GM12892 (cell line): Measurements from ENCODE around the gene FFAR2.
"Not testable (repeated sequence)": the region's sequence is repeated elsewhere in the genome, so short reads cannot be mapped to it uniquely, and the experiment has no call there.

Experiments used
- DNase-seq: peaks from one replicate; pipeline ENCODE4 v3.0.0; 2011; ENCODE audit not compliant: insufficient read length
- FAIRE-seq: peaks from 2 replicates; lab custom pipeline; 2011; peaks lifted over from hg19 to GRCh38; lab: Jason Lieb, UNC
- POLR2A ChIP-seq: IDR thresholded peaks from 2 replicates; pipeline ENCODE4 v1.6.1; 2011; ENCODE audit warnings: low read depth, low read length, control low read depth
- POLR2AphosphoS5 ChIP-seq: IDR thresholded peaks from 2 replicates; pipeline ENCODE4 v1.6.1; 2011; ENCODE audit warnings: low read depth, low read length, control low read depth
- TAF1 ChIP-seq: IDR thresholded peaks from 2 replicates; pipeline ENCODE4 v1.6.1; 2011; ENCODE audit warnings: low read depth, mild to moderate bottlenecking, control low read depth, low read length, borderline replicate concordance

The FFAR2 gene

DNA sequence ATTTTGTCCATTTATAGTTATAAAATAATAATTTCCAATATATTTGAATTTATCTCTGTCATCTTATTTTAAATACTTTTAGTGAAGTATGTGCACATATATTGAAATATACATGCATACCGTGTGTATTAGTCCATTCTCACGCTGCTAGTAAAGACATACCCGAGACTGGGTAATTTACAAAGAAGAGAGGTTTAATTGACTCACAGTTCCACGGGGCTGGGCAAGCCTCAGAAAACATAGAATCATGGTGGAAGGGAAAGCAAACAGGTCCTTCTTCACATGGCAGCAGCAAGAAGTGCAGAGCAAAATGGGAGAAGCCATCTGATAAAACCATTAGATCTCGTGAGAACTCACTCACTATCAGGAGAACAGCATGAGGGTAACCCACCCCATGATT is 37.6 kb upstream of the FFAR2 start:
- FAIRE-seq, result no peak
- TF ChIP-seq TAF1, result no peak
- TF ChIP-seq POLR2AphosphoS5, result no peak
- no peak for TF ChIP-seq POLR2A
- DNase-seq, result no peak

DNA sequence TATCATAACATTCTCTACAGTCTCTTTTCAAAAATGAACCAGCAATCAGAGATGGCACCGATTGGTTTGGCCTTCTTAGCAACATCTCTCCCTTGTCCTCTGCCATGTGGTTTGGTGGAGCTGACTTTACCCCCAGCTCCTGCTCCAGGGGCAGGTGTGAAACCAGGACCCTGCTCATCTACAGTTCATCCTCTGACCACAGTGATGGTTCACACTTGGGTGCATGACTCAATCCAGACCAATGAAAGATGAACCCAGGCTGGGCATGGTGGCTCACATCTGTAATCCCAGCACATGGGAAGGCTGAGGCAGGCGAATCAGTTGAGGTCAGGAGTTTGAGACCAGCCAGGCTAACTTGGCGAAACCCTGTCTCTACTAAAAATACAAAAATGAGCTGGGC is 33.6 kb upstream of the FFAR2 start:
- TF ChIP-seq POLR2AphosphoS5, result no peak
- TF ChIP-seq TAF1, result no peak
- no peak for TF ChIP-seq POLR2A
- DNase-seq, result no peak
- no peak for FAIRE-seq

DNA sequence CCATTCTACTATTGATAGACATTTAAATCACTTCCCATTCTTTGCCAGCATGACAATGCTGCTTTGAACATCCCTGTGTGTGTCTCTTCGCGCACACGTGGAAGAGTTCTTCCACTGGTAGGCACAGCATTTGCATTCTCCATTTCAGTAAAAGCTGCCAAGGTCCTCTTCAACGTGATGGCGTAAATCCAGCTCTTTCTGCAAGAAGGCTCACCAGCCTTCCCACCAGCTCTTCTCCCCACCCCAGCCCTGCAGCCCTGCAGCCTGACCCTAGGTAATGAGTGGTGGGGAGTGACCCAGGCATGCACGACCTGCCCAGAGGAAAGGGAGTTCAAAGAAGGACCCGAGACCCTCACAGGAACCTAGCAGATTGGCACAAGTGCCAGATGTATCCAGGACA is 31.7 kb upstream of the FFAR2 start:
- TF ChIP-seq POLR2AphosphoS5, result no peak
- no peak for TF ChIP-seq TAF1
- DNase-seq, result no peak
- FAIRE-seq, result no peak

DNA sequence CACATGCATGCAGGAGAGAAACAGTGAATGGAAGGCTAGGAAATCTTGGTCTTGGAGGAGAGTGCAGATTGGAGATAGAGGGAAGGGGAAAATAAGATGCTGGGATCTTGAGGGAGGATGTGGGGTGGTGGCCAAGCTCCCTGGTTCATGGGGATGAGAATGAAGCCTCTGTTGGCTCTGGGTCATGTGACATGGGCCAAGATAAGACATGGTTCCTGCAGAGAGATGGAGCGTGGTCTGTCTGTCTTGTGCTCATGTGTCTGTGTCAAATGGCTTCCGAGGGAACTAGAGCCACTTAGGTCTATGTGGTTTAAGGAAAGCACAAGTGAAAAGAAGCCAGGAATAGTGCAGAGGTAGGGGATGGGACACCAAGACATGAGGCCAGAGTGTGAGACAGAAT is 30.8 kb upstream of the FFAR2 start:
- FAIRE-seq (no peak), DNase-seq (no peak)
- no peak for TF ChIP-seq TAF1
- no peak for TF ChIP-seq POLR2A
- TF ChIP-seq POLR2AphosphoS5, result no peak

DNA sequence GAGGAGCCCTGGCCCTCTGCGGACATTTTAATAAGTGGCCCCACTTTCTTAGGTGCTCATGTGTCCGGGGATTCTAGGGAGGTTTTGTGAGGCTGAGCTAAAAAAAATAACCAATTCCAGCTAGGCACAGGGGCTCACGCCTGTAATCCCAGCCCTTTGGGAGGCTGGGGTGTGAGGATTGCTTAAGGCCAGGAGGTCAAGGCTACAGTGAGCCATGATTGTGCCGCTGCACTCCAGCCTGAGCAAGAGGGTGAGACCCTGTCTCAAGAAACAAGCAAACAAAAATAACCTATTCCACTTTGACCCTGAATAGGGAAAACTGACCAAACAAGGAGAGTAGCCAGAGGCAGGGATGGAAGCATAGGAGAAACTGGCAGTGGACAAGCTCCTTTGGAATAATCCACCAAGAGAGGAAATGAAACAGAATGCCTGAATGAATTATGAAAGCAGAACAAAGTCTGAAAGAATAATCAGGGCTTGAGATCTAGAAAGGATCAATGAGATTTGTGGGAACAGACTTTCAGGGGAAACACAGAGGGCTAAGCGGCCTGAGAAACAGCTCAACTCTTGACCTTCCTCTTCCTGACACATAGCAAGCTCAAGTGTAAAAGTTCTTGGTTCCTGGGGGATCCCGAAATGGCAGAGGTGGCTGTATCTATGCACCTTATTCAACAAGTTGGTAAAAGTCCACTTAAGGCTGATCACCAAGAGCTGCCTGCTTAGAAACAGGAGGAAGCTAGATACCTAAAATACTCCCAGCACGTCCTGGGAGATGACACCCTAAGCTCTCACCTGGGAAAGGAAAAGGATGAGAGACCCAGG is 30.1 kb upstream of the FFAR2 start:
- TF ChIP-seq TAF1 (no peak), POLR2A (no peak), POLR2AphosphoS5 (no peak)
- FAIRE-seq (peak; percentile 78), DNase-seq (no peak)

DNA sequence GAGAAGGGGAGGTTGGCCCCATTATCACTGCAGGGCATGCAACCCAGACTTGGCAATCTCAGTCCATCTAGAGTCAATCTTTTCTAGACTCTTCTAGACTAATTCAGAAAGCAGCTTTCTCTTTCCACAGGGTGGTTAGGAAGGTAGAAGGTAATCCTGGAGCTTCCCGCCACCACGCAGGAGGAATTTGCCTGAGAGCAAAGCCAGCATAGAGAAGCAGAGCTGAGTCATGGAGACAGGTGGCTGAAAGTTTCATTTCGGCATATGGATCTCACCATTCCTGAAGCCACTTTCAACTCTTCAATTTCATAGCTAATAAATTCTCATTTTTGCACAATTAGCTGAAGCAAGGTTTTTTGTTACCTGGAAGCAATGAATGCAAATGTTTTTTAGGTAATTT is 29.0 kb upstream of the FFAR2 start:
- no peak for FAIRE-seq
- no peak for DNase-seq
- TF ChIP-seq POLR2AphosphoS5 (no peak), POLR2A (no peak), TAF1 (no peak)

DNA sequence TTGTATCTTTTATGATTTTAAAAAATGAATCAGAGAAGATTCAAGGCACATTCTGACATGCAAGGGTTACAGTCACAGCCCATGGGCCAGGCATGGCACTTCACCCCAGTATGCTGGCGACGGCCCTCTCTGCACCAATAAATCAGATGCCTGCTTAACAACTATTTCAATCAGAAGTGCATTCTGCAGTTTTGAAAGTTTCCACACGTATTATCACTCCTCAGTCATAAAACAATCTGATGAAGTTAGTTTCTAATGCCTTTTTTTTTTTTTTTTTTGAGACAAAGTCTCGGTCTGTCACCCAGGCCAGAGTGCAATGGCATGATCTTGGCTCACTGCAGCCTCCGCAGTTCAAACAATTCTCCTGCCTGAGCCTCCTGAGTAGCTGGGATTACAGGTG is 28.3 kb upstream of the FFAR2 start:
- TF ChIP-seq POLR2AphosphoS5 (no peak), TAF1 (no peak), POLR2A (no peak)
- no peak for DNase-seq
- FAIRE-seq, result no peak

DNA sequence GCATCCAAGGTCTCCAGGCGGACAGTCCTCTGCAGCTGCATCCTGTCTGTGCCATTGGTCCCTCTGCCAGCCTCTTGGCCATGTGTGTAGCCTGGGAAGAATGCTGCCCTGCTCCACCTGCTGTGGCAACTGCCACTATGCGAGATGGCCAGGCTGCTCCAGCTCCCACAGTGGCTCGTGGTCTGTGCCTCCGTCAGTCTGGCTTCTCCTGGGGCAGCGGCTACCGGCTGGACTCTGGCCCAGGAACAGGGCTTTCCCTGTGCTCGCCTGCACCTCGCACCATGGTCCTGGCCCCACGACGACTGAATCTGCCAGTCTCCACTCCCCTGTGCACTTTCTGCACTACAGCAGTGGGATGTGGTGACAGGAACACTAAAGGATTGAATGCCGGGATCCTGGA is 26.7 kb upstream of the FFAR2 start:
- DNase-seq (no peak), FAIRE-seq (no peak)
- no peak for TF ChIP-seq POLR2AphosphoS5
- TF ChIP-seq POLR2A, result no peak
- TF ChIP-seq TAF1, result no peak

DNA sequence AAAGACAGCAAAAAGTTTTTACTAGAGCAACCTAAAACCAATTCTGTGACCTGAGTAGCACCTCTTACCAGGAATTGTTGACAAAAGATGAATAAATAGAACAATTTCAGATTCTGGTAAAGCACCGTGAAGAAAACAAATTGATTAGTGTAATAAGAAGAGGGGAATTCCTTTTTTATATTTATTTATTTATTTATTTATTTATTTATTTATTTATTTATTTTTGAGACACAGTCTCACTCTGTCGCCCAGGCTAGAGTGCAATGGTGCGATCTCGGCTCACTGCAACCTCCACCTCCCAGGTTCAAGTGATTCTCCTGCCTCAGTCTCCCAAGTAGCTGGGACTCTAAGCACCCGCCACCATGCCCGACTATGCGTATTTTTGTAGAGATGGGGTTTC is 24.7 kb upstream of the FFAR2 start:
- DNase-seq, FAIRE-seq: not testable (repeated sequence)

DNA sequence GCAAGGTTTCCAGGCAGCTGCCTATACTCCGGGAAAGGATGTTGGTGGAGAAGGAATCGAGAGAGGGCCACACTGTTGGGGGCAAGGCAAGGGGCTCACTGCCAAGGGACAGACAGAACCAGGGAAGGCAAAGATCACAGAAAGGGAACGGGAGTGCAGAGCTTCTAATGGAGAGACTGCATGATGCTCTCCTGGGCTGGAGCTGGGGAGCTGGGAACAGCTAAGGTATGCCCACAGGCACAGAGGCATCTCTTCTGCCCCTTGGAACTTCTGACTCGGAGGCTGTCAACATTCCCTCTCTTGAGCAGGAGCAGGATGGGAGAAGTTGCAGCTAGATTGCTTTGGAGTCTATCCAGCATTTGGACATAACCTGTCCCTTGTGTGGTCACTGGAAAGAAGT is 22.4 kb upstream of the FFAR2 start:
- TF ChIP-seq POLR2AphosphoS5 (no peak), TAF1 (no peak), POLR2A (no peak)
- DNase-seq (no peak), FAIRE-seq (no peak)

DNA sequence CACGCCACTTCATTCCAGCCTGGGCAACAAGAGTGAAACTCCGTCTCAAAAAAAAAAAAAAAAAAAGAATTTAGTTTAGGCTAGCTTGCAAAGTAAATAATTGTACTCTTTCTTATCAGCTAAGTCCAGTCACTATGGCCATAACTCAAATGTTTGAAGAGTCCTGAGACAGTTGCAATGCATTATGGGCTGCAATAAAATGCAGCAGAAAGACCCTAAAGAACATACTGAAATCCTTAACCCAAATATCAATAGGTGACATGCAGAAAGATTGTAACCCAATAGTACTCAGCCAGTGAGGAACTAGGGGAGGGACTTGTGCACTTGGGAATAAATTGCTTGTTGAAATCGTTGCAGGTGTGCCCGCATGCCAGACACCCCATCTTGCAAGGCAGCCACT is 20.9 kb upstream of the FFAR2 start:
- no peak for FAIRE-seq
- DNase-seq, result no peak
- TF ChIP-seq POLR2A (no peak), POLR2AphosphoS5 (no peak), TAF1 (no peak)

DNA sequence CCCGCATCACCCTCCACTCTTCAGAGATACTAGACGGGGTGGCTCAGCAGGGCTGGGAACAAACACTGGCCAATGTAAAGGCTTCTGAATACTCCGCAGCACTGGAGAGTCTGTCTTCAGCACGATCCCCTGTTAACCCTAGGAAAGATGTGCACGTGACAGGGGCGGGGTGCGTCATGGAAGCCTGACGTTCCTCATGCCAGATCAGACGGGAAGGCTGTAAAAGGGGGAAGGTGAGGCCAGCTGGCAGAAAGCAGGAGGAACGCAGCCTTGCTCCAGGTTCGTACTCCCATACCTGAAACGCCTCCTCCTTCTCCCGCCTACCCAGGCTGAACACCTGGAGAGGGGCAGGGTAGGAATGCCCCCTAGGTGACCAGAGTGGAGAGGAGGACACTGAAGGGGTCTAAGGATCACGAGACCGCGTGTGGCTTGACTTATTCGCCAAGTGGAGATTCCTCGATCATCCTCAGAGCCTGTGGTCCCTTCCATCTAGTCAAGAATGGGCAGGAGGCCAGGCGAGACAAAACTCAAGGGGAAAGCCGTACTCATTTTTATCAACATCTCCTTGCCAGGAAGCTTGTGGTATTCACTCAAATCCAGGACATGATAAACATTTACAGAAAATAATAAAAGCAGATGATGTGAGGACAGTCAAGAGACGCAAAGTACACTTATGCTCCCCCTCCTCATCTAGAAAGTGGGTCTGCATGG is 18.2 kb upstream of the FFAR2 start:
- FAIRE-seq, result no peak
- no peak for DNase-seq
- no peak for TF ChIP-seq POLR2AphosphoS5
- no peak for TF ChIP-seq POLR2A
- TF ChIP-seq TAF1, result no peak

DNA sequence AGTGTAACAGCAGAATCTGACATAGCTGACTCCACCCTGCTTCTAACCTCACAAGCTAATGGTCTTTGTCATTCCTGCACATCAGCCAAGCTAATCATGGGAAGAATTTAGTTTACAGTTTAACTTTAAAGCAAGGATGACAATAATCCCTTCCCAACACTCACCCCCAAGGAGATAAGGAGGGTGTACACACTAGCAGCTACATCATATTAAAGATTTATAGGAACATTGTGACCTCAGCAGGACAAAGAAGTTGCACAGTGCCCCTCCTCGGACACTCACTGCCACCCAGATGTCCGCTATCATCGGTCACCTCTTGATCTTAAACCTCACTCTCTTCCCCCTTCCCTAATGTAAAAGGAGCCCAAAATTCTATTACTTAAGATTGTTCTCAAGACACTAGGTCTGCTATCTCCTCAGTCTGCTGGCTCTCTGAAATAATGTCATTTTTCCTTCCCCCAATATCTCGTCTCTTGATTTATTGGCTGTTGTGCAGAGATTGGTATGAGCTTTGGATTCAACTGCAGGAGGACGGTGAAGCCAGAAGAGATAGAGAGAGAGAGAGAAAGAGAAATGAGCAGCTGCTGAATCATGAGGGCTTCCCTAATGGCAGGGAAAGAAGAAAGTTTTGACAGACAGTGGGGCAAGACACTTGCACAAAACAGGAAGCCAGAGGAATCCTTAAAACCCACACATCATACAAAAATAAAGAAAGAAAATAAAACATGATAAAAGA is 17.5 kb upstream of the FFAR2 start:
- FAIRE-seq (no peak), DNase-seq (no peak)
- TF ChIP-seq POLR2A (no peak), POLR2AphosphoS5 (no peak), TAF1 (no peak)
